DOHH2 (cell line): Measurements from ENCODE around the gene TGFBR3.

ENCODE experiments used
- EZH2phosphoT487 ChIP-seq: fragments of 200-600 bp; sonication (generic); IDR thresholded peaks from 2 replicates; pipeline ENCODE4 v1.6.1; 2017; ENCODE audit warnings: borderline replicate concordance, mild to moderate bottlenecking, antibody characterized with exemption, low read length, moderate library complexity, mixed read lengths
- TF ChIP-seq, protein P1 (sequence below): fragments of 200-600 bp; sonication (generic); IDR thresholded peaks from one replicate; pipeline ENCODE4 v1.5.1; 2014; ENCODE audit warnings: antibody characterized with exemption, mild to moderate bottlenecking, low read depth, low read length; ENCODE audit not compliant: poor library complexity, severe bottlenecking

- TF ChIP-seq, protein P1, sequence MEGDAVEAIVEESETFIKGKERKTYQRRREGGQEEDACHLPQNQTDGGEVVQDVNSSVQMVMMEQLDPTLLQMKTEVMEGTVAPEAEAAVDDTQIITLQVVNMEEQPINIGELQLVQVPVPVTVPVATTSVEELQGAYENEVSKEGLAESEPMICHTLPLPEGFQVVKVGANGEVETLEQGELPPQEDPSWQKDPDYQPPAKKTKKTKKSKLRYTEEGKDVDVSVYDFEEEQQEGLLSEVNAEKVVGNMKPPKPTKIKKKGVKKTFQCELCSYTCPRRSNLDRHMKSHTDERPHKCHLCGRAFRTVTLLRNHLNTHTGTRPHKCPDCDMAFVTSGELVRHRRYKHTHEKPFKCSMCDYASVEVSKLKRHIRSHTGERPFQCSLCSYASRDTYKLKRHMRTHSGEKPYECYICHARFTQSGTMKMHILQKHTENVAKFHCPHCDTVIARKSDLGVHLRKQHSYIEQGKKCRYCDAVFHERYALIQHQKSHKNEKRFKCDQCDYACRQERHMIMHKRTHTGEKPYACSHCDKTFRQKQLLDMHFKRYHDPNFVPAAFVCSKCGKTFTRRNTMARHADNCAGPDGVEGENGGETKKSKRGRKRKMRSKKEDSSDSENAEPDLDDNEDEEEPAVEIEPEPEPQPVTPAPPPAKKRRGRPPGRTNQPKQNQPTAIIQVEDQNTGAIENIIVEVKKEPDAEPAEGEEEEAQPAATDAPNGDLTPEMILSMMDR, result no peak
- no peak for TF ChIP-seq EZH2phosphoT487
Measured at GRCh38 chr1:91753878-91754277, 132.1 kb downstream of the TGFBR3 start.
